Stimulated activated CD8-positive, alpha-beta memory T cell treated with anti-CD3 and anti-CD28 coated beads, Interleukin-4, amount 100 ng/mL, for 4 hours (primary cell): ENCODE results near the gene TBC1D22B.

ENCODE experiments used
- DNase-seq, 2 donors: peaks; one replicate each; pipeline ENCODE4 v3.0.0-alpha.2; 2020; ENCODE audit warnings: low read depth in 2 of 2, low spot score in 1 of 2

TBC1D22B gene

DNA sequence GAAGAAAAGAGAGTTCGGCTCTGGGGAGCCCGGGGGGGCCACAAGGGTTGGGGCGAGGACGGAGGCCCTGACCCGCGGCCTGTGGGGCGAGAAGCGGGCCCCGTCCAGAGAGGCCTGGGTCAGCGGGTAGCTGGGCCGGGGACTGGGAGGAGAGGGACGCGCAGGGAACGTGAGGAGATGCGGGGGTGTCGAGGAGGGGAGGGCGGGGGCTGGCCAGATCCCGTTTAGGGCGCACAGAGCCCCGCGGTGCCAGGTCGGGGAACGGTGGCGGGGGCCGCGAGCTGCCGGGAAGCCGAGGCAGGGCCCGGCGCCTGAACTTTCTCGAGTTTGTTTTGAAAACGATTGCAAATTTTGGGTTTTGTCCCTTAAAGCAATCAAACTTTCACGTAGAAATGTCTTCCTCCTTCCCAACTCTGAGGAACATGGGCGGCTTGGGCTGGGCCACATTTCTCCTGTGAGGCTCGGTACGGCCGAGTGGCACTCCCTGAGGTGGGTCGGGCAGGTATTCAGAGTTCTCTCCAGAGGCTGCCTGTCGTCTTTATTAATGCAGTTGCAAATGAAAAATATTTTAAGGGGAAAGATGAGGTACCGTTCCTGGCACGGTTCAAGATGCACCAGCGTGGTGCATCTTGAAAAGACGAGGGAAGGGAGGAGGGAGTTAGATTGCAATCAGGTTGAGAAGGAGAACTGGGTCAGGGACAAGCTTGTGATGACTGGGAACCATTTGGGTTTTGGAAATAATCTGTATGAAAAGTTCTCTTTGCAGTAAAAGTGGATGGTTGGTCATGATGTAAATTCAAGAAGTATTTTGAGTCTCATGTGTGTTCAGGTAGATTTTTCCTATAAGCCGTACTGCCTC is 97.2 kb downstream of the TBC1D22B start:
- no peak for DNase-seq

- no peak for DNase-seq
Measured at GRCh38 chr6:37357288-37357687, 99.7 kb downstream of the TBC1D22B start.

GRCh38 chr6:37357860-37358259 is 100.3 kb downstream of the TBC1D22B start:
- no peak for DNase-seq

- no peak for DNase-seq
Measured at GRCh38 chr6:37359039-37359438, 101.5 kb downstream of the TBC1D22B start.

GRCh38 chr6:37362101-37362828 is 104.7 kb downstream of the TBC1D22B start:
- no peak for DNase-seq

- DNase-seq: no peak
Measured at GRCh38 chr6:37365791-37366190, 108.2 kb downstream of the TBC1D22B start.

DNA sequence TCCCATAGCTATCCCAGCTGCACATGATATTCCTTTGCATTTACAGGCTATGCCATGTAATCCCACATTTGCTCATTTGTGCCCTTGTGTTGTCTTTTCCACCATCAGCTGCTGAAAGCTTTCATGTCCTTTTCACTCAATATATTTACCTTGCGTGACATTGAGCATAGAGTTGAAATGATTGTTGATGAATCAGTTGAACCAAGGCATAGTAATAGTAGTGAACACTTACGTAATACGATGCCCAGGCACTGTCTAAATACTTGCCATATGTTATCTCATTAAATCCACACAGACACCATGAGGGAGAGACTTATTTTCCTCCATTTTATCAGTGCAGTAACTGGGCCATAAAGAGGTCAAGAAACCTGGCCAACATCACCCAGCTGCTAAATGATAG is 109.3 kb downstream of the TBC1D22B start:
- DNase-seq: no peak

DNA sequence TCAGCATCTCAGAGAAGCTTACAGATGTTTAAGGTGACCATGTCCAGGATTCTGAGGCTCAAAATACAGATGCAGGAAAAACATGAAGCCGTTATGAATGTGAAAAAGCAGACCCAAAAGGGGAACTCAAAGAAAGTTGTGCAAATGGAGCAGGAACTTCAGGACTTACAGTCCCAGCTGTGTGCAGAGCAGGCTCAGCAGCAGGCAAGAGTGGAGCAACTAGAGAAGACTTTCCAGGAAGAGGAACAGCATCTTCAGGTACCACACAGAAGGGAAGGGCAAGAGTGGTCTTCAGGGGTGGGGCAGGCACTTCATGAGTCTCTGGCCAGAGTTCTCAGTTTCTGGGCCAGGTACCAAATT is 111.4 kb downstream of the TBC1D22B start:
- DNase-seq: no peak

DNA sequence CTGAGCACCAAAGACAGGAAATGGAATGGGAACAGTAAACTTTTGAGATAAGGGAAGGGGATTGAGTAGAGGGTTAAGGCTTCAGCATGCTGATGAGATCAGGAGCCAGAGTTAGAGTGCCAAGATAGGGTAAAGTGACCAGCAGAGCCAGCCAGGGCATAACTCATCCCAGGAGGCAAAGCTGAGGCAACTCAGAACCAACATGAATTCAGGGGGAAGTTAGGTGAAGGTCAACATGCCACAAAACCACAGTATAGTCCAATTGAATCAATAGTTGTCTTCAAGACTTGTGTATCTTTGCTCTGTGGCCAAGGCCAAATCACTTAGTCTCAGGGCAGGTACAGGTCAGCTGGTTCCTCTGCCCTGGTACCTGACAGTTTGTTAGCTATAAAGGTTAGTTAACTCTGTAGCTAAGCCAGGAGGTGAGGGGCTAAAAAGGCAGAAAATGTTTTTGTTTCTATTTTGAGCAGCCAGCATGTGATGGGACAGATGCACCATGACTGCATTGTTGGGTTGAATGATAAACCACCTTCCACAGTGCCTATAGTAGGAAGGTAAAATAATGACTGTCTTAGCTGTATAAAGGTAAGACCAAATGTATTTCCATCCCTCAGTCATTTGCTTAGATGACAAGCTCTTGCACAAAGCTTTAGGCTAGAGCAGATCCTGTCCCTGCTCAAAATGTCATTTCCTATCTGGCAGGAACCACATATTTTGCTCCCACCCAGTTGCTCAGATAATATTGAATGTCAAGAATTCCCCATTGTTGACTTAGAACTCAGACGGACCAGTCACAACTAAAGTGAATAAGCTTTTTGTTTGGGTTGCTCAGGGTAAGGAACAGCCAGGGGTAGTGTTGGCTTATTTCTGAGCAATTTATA is 112.0 kb downstream of the TBC1D22B start:
- DNase-seq: no peak

DNA sequence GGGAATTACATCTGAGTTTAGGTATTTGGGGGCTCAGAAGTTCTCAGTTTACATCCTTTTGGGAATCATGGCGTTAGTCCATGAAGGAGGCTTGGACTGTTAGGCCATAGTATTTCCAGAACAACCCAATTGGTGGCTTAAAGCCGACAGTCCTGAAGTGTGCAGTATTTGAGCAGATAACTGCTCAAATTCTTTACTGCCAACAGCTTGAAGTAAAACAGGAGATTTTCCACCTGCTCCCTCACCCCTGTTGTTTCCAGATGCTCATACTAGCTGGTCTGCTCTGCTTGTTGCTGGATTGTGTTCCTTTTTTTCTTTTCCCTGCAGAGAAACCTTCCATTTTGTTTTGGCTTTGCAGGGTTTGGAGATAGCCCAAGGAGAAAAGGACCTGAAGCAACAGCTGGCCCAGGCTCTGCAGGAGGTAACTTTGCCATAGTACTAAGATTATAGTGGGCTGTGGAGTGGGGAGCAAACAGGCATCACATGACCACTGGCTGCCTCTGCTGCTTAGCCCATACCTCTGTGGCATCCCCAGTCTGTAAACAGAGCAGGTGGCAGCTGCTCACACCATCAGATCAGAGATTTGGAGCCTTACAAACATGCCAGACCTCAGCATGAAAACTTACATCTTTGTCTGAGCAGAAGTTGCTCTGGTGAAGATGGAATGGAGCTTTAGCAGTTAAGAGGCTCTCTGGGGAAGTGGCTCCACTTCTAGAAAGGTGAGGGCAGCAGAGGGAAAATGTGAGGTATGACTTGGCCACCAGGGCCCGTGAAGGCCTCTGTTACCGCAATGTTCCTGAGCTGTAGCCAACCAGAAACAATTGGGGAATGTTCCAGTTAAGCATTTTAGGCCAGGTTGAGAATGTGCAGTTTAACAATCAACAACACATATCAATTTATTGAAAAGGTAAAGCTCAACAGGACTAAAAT is 113.8 kb downstream of the TBC1D22B start:
- DNase-seq: no peak

DNA sequence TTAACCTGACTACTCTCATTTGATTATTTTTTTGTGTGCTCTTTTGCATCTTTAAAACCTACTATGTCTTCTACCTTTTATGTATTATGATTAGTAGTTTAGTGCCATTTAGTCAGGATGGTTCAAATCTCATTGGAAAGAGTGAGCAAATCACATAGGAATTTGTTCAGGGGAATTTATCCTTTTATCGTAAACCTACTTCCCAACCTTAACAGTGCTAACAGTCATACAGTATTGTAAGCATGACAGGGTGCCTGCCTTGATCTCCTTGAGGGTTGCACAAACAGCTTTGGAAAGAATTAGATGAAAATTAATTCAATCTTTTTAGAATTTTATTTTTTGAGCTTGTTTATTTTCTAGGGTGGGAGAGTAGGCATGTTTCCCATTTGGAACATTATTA is 114.5 kb downstream of the TBC1D22B start:
- no peak for DNase-seq

GRCh38 chr6:37373822-37374471 is 116.4 kb downstream of the TBC1D22B start:
- DNase-seq: no peak

GRCh38 chr6:37375376-37375775 is 117.8 kb downstream of the TBC1D22B start:
- DNase-seq: no peak

- DNase-seq: no peak
Measured at GRCh38 chr6:37376078-37376743, 118.6 kb downstream of the TBC1D22B start.

DNA sequence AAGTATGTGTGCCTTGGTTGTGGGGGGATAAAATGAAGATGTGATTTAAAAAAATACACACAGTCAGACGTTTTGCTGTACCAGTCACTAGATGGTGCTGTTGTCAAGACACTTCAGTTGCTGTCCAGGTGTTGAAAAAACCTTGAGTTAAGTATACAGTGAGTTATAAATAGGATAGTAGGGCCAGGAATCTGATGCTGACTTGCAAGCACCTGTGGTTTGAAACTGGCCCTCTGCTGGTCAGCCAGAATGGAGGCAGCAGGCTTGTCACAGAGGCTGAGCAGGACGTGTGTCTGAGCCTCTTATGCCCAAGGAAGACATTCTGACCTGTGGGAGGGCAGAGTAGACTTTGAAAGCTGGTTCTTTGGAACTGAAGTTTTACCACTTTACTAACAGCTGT is 124.0 kb downstream of the TBC1D22B start:
- DNase-seq: no peak
